Measurements from ENCODE around the gene PDE8B. TPM values are rescaled to one million over a fixed set of nuclear protein-coding genes. Genes with fewer than 3 reads are reported as not detected.

PDE8B gene
- under 0.01 and 0.14 TPM in 2 replicates for total RNA-seq

GRCh38 chr5:77210091-77210963 is at the start of gene PDE8B:
TSS of gene PDE8B (plus strand) at chr5:77210680. CDS start at chr5:77210926, 246 bp downstream.

Other genes with a start within 250 kb of the PDE8B start
- 18.6 and 23.5 TPM in 2 replicates for gene AGGF1, start 180.3 kb upstream of the PDE8B start, total RNA-seq
- 0.29 and 0.44 TPM in 2 replicates for gene ZBED3, start 123.4 kb upstream of the PDE8B start, total RNA-seq

Data from placental pericyte (primary cell).